Karpas-422 (cell line): Measurements from ENCODE around the gene PSTPIP2. TPM values are rescaled to one million over a fixed set of nuclear protein-coding genes. Genes with fewer than 3 reads are reported as not detected.
"Not testable (repeated sequence)": the region's sequence is repeated elsewhere in the genome, so short reads cannot be mapped to it uniquely, and the experiment has no call there.

Source experiments
- DNase-seq: peaks from one replicate; pipeline ENCODE4 v3.0.0-alpha.2; 2015
- H2AFZ ChIP-seq: fragments of 200-600 bp; sonication (generic); 2 replicates; pipeline ENCODE4 v1.6.1; 2014; ENCODE audit warnings: antibody characterized with exemption, low read length, mixed read lengths
- H3K27ac ChIP-seq: fragments of 200-600 bp; sonication (generic); 2 replicates; pipeline ENCODE4 v1.5.1; 2014; ENCODE audit warnings: mild to moderate bottlenecking, low read length, moderate library complexity
- H3K27me3 ChIP-seq: fragments of 200-600 bp; sonication (generic); 2 replicates; pipeline ENCODE4 v1.6.1; 2014; ENCODE audit warnings: low read length, mixed read lengths
- H3K36me3 ChIP-seq: fragments of 200-600 bp; sonication (generic); 2 replicates; pipeline ENCODE4 v1.6.1; 2014; ENCODE audit warnings: low read length, mixed read lengths; ENCODE audit not compliant: insufficient read depth
- H3K4me1 ChIP-seq: fragments of 200-600 bp; sonication (generic); 2 replicates; pipeline ENCODE4 v1.6.1; 2014; ENCODE audit warnings: mild to moderate bottlenecking, low read length, mixed read lengths
- H3K4me2 ChIP-seq: fragments of 200-600 bp; sonication (generic); 2 replicates; pipeline ENCODE4 v1.6.1; 2014; ENCODE audit warnings: low read length, low read depth, mild to moderate bottlenecking; ENCODE audit not compliant: poor library complexity, severe bottlenecking
- H3K4me3 ChIP-seq: fragments of 200-600 bp; sonication (generic); 2 replicates; pipeline ENCODE4 v1.5.1; 2014; ENCODE audit warnings: mild to moderate bottlenecking, antibody characterized with exemption, low read length, mixed read lengths
- H3K79me2 ChIP-seq: fragments of 200-600 bp; sonication (generic); 2 replicates; pipeline ENCODE4 v1.6.1; 2014; ENCODE audit warnings: mild to moderate bottlenecking, low read length, mixed read lengths
- H3K9ac ChIP-seq: fragments of 200-600 bp; sonication (generic); 2 replicates; pipeline ENCODE4 v1.6.0; 2014; ENCODE audit warnings: low read length
- H3K9me2 ChIP-seq: fragments of 200-600 bp; sonication (generic), shearing (Covaris generic); replicated peaks from 2 replicates; pipeline ENCODE4 v1.6.0; 2014; ENCODE audit warnings: mild to moderate bottlenecking, low read length, moderate library complexity; ENCODE audit not compliant: insufficient read depth
- H3K9me3 ChIP-seq: fragments of 300-700, 200-600 bp; sonication (generic); 2 replicates; pipeline ENCODE4 v1.6.1; 2014; ENCODE audit warnings: low read length, mixed read lengths
- H4K20me1 ChIP-seq: fragments of 200-600 bp; sonication (generic); 2 replicates; pipeline ENCODE4 v1.6.1; 2014; ENCODE audit warnings: mild to moderate bottlenecking, antibody characterized with exemption, low read length, low read depth; ENCODE audit not compliant: insufficient read depth
- total RNA-seq: library from RNA; depleted of rRNA; stranded (reverse); fragments of >200 nt; shearing (Covaris generic); gene quantifications from 2 replicates; pipeline ENCODE4 v1.2.3, GENCODE V29; 2014; ENCODE audit warnings: low replicate concordance

PSTPIP2 gene
- total RNA-seq, 1 experiment from 2014 or later, result not detected

DNA sequence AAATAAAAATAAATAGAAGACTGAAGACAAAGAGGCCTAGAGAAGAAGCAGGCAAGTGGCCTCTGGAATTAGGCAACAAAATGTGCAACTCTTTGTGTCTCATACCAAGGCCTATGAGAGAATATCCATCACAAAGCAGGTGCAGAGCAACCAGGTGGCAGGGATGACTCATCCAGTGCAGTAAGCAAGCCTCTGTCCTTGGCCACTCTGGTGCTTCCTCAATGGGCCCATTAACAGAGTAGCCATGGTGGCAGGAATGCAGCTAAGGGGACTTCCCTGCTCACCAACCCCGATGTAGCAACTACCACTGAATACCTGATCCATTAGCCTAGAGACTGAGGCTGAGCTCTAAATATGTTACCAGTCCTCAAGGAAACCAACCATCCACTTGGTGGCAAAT lies 94.0 kb downstream of the PSTPIP2 start:
- Histone ChIP-seq H3K9me2 (no peaks in the 10 kb centered on the region), H4K20me1 (no peaks in the 10 kb centered on the region), H3K9me3 (no peaks in the 10 kb centered on the region), H3K27me3 (no peaks in the 10 kb centered on the region), H3K4me3 (no peak overlapping the region), H3K4me2 (no peak overlapping the region), H3K9ac (no peak overlapping the region), H3K27ac (no peak overlapping the region), H2AFZ (no peak overlapping the region), H3K79me2 (no peaks in the 10 kb centered on the region), H3K4me1 (0 out of 2 replicates have a peak, but pooled peaks cover 3% of the 10 kb centered on the region), H3K36me3 (no peaks in the 10 kb centered on the region)
- no peak for DNase-seq

- no peaks in the 10 kb centered on the region for H4K20me1 ChIP-seq
- H2AFZ ChIP-seq, result no peak overlapping the region
- 0 out of 2 replicates have a peak, but pooled peaks cover 3% of the 10 kb centered on the region for H3K4me1 ChIP-seq
- H3K9ac ChIP-seq, result no peak overlapping the region
- H3K79me2 ChIP-seq, result no peaks in the 10 kb centered on the region
- no peaks in the 10 kb centered on the region for H3K9me3 ChIP-seq
- H3K27me3 ChIP-seq, result no peaks in the 10 kb centered on the region
- H3K27ac ChIP-seq, result no peak overlapping the region
- H3K36me3 ChIP-seq, result no peaks in the 10 kb centered on the region
- no peak for DNase-seq
- H3K4me3 ChIP-seq, result no peak overlapping the region
- no peak overlapping the region for H3K4me2 ChIP-seq
- H3K9me2 ChIP-seq, result no peaks in the 10 kb centered on the region
Measured at GRCh38 chr18:45976974-45977373, 95.1 kb downstream of the PSTPIP2 start.

DNA sequence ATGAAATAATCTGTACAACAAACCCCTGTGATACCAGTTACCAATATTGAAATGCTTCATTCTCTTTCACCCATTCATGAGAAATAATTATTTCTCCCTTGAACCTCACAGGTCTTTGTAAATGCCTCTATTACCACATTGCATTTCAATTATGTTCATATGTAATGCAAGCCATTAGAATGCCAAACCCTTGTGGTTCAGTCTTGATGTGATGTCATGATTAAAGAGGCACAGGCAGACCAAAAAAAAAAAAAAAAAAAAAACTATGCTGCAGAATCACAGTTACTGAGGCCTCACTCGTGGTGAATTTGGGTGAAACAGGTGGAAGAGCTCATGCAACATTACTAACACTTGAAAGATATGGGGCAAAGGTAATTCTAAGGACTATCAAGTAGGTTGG lies 95.5 kb downstream of the PSTPIP2 start:
- H3K79me2 ChIP-seq, result no peaks in the 10 kb centered on the region
- no peaks in the 10 kb centered on the region for H3K9me2 ChIP-seq
- H3K36me3 ChIP-seq, result no peaks in the 10 kb centered on the region
- H3K4me2 ChIP-seq, result no peak overlapping the region
- H3K9ac ChIP-seq, result no peak overlapping the region
- H3K27me3 ChIP-seq, result no peaks in the 10 kb centered on the region
- 0 out of 2 replicates have a peak, but pooled peaks cover 3% of the 10 kb centered on the region for H3K4me1 ChIP-seq
- H3K4me3 ChIP-seq, result no peak overlapping the region
- DNase-seq, result no peak
- no peak overlapping the region for H3K27ac ChIP-seq
- H3K9me3 ChIP-seq, result no peaks in the 10 kb centered on the region
- no peaks in the 10 kb centered on the region for H4K20me1 ChIP-seq
- no peak overlapping the region for H2AFZ ChIP-seq

DNA sequence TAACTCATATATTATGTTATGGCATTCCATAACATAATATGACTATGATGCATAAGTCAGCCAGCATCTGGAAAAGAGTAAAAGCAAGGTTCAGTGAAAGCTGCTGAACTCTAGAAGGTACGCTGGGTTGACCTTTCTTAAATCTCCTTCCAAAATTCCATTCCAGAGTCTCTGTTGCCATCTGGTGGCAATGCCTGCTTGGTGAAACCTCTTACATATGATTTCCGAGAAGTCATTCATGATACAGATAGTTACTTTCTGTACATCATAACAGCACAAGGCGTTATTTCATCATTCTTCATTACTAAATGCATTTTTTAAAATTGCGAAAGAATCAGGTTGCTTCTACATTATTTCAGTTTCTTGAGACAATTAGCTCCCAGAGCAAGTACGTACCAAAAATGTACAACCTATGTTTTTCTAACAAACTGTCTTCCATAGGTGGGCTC lies 97.9 kb downstream of the PSTPIP2 start:
- Histone ChIP-seq H2AFZ (no peak overlapping the region), H3K4me1 (0 out of 2 replicates have a peak, but pooled peaks cover 3% of the 10 kb centered on the region), H3K9ac (no peak overlapping the region), H3K9me3 (no peaks in the 10 kb centered on the region), H3K36me3 (no peaks in the 10 kb centered on the region), H3K9me2 (no peaks in the 10 kb centered on the region), H3K79me2 (no peaks in the 10 kb centered on the region), H3K4me2 (peak overlapping the region; percentile 34), H3K4me3 (no peak overlapping the region), H3K27me3 (no peaks in the 10 kb centered on the region), H3K27ac (no peak overlapping the region), H4K20me1 (no peaks in the 10 kb centered on the region)
- DNase-seq, result peak; percentile 88

DNA sequence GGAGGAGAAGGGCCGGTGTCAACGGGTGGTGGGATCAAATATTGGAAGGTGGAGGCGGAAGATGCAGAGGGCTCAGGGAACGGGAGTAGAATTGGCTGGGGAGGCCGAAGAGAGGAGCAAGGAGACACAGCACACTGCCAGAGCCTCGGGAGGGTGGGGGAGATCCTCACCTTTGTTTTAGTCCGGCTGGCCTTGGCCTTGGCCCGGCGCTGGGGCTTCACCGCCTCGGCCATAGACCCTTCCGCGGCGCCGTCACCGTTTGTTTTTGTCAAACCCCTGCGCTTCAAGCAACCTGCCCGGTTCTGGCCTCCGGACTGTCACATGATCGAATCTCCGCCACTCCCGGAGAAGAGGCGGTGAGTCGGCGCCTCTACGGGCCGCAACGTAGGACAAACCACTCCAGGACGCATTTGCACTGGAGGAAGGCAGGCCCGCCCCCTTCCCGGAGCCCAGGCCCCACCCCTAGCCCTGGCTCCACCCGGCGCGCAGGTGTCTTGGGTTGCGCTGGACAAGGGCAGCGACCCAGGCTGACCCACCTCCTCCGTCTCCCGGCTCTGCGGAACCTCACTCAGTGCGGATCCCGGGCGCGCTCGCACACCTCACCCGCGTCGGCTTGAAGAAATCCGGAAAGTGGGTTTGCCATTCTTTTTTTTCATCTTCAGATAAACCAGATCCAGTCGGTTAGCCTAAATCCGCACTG lies 104.9 kb downstream of the PSTPIP2 start, which contains the start of gene EPG5:
Gene EPG5 (minus strand): TSS at position 323 of the 700 bp plus-strand sequence. CDS start 90 bp downstream, at position 233.
- Histone ChIP-seq H3K9me3 (no peaks in the 10 kb centered on the region; the same call in 1 of the 2 replicates), H3K4me3 (peak within 1 kb of the TSS; percentile 100), H4K20me1 (no peaks in the 10 kb centered on the region), H3K27me3 (no peaks in the 10 kb centered on the region), H2AFZ (peak within 1 kb of the TSS; percentile 99), H3K9me2 (no peaks in the 10 kb centered on the region), H3K4me2 (peak within 1 kb of the TSS; percentile 93), H3K4me1 (peaks cover 12% of the 10 kb centered on the region), H3K9ac (peak within 1 kb of the TSS; percentile 91), H3K36me3 (peaks cover 5% of the 10 kb centered on the region; the same call in 1 of the 2 replicates), H3K27ac (peak within 1 kb of the TSS; percentile 42; the same call in 1 of the 2 replicates), H3K79me2 (peaks cover 45% of the 10 kb centered on the region)
- DNase-seq, result peak; percentile 97

GRCh38 chr18:45964913-45965312 lies 107.1 kb downstream of the PSTPIP2 start:
- H3K4me3 ChIP-seq, H3K4me2 ChIP-seq, DNase-seq, H3K36me3 ChIP-seq, H4K20me1 ChIP-seq, H2AFZ ChIP-seq, H3K9ac ChIP-seq, H3K9me2 ChIP-seq, H3K9me3 ChIP-seq, H3K27me3 ChIP-seq, H3K27ac ChIP-seq: not testable (repeated sequence)
- peaks cover 12% of the 10 kb centered on the region for H3K4me1 ChIP-seq
- peaks cover 64% of the 10 kb centered on the region for H3K79me2 ChIP-seq

DNA sequence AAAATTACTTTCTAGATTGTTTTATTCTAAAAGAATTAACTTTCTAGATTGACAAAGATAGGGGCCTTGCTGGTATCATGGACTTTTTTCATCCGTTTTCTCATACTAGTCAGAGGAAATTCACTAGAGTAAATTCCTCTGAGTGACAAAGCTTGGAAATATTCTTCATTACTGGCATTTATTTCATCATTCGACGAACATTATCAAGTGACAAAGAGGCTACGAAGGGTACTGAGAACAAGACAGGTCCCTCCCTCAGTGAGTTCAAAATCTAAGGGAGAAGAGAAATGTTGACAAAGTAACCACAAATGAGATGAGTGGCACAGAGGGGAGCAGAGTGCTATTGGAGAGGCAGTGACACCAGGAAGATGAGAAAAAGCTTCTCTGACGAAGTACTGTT lies 109.2 kb downstream of the PSTPIP2 start:
- Histone ChIP-seq H3K79me2 (peaks cover 77% of the 10 kb centered on the region), H4K20me1 (no peaks in the 10 kb centered on the region), H3K4me1 (peaks cover 10% of the 10 kb centered on the region), H3K36me3 (peaks cover 5% of the 10 kb centered on the region; the same call in 1 of the 2 replicates), H2AFZ (no peak overlapping the region), H3K4me2 (no peak overlapping the region), H3K9me2 (no peaks in the 10 kb centered on the region), H3K9ac (no peak overlapping the region), H3K9me3 (no peaks in the 10 kb centered on the region; the same call in 1 of the 2 replicates), H3K27ac (no peak overlapping the region), H3K27me3 (no peaks in the 10 kb centered on the region), H3K4me3 (no peak overlapping the region)
- no peak for DNase-seq

DNA sequence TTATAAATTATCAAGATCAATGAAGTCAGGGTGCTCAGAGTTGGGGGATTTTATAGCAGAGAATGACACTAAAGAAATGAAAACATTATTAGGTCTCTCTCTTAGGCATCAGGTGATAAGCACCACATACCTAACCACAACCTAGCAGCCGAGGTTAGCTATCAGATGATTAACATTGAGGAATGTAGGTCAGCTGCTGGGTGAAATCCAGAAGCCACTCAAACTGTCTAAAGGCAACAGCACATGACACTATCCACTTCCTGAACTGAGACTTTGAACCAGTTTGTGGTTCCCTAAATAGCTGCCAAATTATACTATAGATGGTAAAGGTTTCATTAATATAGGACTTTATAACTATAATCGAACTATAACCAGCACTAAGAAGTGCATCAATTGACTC lies 109.6 kb downstream of the PSTPIP2 start:
- H4K20me1 ChIP-seq, result no peaks in the 10 kb centered on the region
- no peaks in the 10 kb centered on the region; the same call in 1 of the 2 replicates for H3K9me3 ChIP-seq
- no peak overlapping the region for H3K27ac ChIP-seq
- no peak overlapping the region for H2AFZ ChIP-seq
- peaks cover 5% of the 10 kb centered on the region; the same call in 1 of the 2 replicates for H3K36me3 ChIP-seq
- H3K79me2 ChIP-seq, result peaks cover 81% of the 10 kb centered on the region
- H3K4me3 ChIP-seq, result no peak overlapping the region
- H3K4me2 ChIP-seq, result no peak overlapping the region
- no peak for DNase-seq
- H3K4me1 ChIP-seq, result peaks cover 6% of the 10 kb centered on the region; the same call in 1 of the 2 replicates
- H3K9me2 ChIP-seq, result no peaks in the 10 kb centered on the region
- no peak overlapping the region for H3K9ac ChIP-seq
- no peaks in the 10 kb centered on the region for H3K27me3 ChIP-seq
